Measurements from ENCODE around the gene TENT5C. TPM values are rescaled to one million over a fixed set of nuclear protein-coding genes. Genes with fewer than 3 reads are reported as not detected.

The TENT5C gene
- 10 to 100 TPM; 22.2 to 24.2 TPM for total RNA-seq

GRCh38 chr1:117605774-117606648 lies at the start of gene TENT5C:
Gene TENT5C (plus strand): TSS chr1:117606048. CDS start chr1:117622869, 16,821 bp downstream.

Other genes with a start within 250 kb of the TENT5C start
- 10 to 100 TPM; 40.4 to 42.1 TPM for gene MAN1A2, start 238.6 kb upstream of the TENT5C start, total RNA-seq